ENCODE measurements around the gene RTN4. TPM values are rescaled to one million over a fixed set of nuclear protein-coding genes. Genes with fewer than 3 reads are reported as not detected.

RTN4 gene
- total RNA-seq, 1 donor from 2014 or later, result 275 TPM

DNA sequence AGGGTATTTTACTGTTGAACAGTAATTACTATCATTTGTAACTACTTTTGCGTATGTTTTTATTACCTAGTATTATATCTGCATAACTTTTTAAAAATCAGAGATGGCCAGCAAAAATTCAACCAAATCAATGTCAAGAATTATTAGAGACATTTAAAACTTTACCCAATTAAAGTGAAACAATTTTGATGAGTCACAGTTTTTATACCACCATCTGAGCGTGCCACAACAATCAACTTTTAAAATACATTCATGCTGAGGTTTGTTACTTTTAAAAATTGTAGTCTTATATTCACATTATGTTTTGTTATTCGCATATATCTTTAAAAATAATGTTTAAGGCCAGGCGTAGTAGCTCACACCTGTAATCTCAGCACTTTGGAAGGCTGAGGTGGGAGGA lies 114.9 kb downstream of the RTN4 start:
- no peak overlapping the region for H3K4me3 ChIP-seq
- intact Hi-C loops (cut with DNase I), result no loop called here
- ATAC-seq (no peak), DNase-seq (no peak)
- TF ChIP-seq, protein P1, sequence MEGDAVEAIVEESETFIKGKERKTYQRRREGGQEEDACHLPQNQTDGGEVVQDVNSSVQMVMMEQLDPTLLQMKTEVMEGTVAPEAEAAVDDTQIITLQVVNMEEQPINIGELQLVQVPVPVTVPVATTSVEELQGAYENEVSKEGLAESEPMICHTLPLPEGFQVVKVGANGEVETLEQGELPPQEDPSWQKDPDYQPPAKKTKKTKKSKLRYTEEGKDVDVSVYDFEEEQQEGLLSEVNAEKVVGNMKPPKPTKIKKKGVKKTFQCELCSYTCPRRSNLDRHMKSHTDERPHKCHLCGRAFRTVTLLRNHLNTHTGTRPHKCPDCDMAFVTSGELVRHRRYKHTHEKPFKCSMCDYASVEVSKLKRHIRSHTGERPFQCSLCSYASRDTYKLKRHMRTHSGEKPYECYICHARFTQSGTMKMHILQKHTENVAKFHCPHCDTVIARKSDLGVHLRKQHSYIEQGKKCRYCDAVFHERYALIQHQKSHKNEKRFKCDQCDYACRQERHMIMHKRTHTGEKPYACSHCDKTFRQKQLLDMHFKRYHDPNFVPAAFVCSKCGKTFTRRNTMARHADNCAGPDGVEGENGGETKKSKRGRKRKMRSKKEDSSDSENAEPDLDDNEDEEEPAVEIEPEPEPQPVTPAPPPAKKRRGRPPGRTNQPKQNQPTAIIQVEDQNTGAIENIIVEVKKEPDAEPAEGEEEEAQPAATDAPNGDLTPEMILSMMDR (IDR thresholded peaks at IDR 0.05), result no peak
- no peak overlapping the region for H3K27ac ChIP-seq
- H3K9me3 ChIP-seq, result no peaks in the 10 kb centered on the region
- H3K36me3 ChIP-seq, result no peaks in the 10 kb centered on the region
- H3K4me1 ChIP-seq, result no peaks in the 10 kb centered on the region
- H3K27me3 ChIP-seq, result no peaks in the 10 kb centered on the region

DNA sequence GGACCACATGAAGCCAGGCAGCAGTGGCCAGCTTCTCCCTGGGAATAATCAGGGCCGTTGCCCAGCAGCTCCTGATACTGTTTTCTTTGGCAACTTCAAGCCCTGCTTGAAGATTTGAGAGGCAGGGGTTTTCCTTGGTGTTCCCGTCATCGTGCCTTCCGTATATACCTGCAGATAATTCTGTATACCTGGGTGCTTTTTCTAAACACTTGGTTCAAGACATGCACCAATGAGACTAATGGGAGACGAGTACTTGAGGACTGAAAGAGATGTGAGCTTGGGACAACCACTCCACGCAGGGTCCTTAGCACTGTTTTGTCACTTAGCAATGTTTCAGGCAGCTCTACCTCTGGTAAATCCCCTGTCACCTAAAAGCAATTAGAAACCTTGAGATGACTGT lies 118.8 kb downstream of the RTN4 start:
- Histone ChIP-seq H3K27me3 (no peaks in the 10 kb centered on the region), H3K36me3 (no peaks in the 10 kb centered on the region), H3K27ac (no peak overlapping the region), H3K4me3 (no peak overlapping the region), H3K4me1 (no peaks in the 10 kb centered on the region), H3K9me3 (no peaks in the 10 kb centered on the region)
- no peak for ATAC-seq
- intact Hi-C loops (cut with DNase I), result no loop called here
- TF ChIP-seq, protein P1 (IDR thresholded peaks at IDR 0.05), result no peak
- DNase-seq, result no peak

DNA sequence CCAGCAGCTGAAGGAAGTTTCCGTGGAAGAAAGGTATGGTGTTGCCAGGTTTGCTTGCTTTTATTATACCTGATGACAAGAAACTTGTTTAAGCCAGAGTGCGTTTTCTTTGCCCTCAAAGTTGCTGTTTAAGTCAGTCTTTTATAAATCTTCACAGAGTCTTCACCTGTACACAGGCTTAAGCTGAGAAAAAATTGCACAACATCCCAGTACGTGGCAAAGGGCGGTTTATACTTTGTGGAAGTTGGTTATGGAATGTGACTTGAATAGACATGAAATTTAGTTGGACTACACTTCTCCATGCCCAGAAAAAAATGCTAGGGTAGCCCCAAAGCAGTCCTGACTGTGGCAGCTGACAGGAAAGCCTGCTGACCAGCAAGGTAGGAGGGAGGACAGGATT lies 121.5 kb downstream of the RTN4 start:
- Histone ChIP-seq H3K4me1 (no peaks in the 10 kb centered on the region), H3K36me3 (no peaks in the 10 kb centered on the region), H3K27ac (no peak overlapping the region), H3K4me3 (no peak overlapping the region), H3K9me3 (no peaks in the 10 kb centered on the region), H3K27me3 (no peaks in the 10 kb centered on the region)
- TF ChIP-seq, protein P1 (IDR thresholded peaks at IDR 0.05), result no peak
- DNase-seq (no peak), ATAC-seq (no peak)
- intact Hi-C loops (cut with DNase I), result no loop called here

DNA sequence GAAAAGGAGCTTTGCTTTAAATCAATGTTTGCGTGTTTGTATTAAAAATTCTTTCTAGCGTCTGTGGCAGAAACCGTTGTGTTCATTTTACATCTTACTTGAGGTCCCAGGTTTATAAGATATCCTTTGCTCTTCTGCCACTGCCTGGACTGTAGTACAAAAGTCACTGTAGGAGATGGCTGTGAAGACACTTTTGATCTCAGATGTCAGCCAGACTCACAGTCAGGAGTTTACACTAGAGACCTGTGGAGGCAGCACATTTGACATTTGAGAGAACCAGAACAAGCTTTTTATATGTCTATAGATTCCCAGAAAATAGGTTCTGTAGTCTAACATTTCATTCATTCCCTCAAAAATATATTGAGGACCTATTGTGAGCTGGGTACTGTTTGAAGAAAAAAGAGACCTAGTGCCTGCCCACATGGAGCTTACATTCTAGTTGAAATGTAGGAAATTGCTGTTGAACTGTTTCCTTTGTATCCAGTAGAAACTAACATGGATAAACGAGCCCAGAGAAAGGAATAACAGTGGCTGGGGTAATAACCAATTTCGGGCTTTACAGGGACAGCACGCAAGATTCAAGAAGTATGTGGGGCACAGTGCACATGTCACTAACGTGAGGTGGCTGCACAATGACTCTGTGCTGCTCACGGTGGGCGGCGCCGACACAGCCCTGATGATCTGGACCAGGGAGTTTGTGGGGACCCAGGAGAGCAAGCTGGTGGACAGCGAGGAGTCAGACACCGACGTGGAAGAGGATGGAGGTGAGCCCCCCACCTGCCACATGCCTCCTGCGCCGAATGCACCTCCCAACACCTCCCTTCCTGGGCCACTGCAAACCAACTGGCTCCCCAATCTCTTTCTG lies 122.3 kb downstream of the RTN4 start:
- Histone ChIP-seq H3K4me3 (no peak overlapping the region), H3K4me1 (no peaks in the 10 kb centered on the region), H3K9me3 (no peaks in the 10 kb centered on the region), H3K27ac (no peak overlapping the region), H3K27me3 (no peaks in the 10 kb centered on the region), H3K36me3 (no peaks in the 10 kb centered on the region)
- intact Hi-C loops (cut with DNase I), result no loop called here
- ATAC-seq, result no peak
- DNase-seq, result no peak
- TF ChIP-seq, protein P1 (IDR thresholded peaks at IDR 0.05), result no peak

DNA sequence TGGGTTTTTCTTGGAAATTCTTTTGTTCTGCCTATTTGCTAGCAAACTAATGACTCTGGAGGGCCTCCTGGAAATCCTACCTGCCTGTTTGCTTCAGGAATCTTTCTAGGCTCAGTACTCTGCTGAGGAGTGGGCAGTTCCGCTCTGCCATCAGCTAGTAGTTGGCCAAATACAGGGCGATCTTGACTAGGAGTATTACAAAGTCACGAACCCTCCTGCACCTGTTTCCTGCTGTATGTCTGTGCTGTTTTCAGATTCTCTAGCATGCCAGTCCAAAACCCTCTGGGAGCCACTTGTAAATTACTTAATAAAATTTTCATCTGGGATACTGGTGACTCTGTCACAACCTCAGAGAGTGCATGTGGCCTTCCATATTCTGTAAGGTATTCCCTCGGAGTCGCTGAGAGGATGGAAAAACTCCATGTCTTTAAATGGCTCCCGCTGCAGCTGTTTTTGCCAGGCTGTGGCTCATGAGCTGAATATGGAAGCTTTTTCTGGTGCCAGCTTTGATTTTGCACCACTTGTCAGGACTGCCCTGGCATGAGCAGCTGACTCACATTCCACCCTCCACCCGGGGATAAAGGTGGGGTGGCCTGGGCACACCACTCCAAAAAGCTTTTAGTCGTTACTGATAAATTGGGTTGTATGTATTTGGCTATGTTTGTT lies 123.0 kb downstream of the RTN4 start:
- Histone ChIP-seq H3K9me3 (no peaks in the 10 kb centered on the region), H3K27me3 (no peaks in the 10 kb centered on the region), H3K27ac (no peak overlapping the region), H3K4me3 (no peak overlapping the region), H3K36me3 (no peaks in the 10 kb centered on the region), H3K4me1 (no peaks in the 10 kb centered on the region)
- ATAC-seq, result no peak
- intact Hi-C loops (cut with DNase I), result no loop called here
- DNase-seq, result no peak
- TF ChIP-seq, protein P1 (IDR thresholded peaks at IDR 0.05), result no peak
